HepG2 (cell line): ENCODE measurements around the gene NXN. TPM values are rescaled to one million over a fixed set of nuclear protein-coding genes. Genes with fewer than 3 reads are reported as not detected.

Source experiments
- ARID2 ChIP-seq: sonication (generic); formaldehyde crosslinking; IDR thresholded peaks from 2 replicates; pipeline ENCODE4 v1.8.1; 2022; ENCODE audit warnings: mild to moderate bottlenecking, missing genetic modification reagents, borderline replicate concordance
- BRCA1 ChIP-seq: sonication (generic); formaldehyde crosslinking; IDR thresholded peaks from 2 replicates; pipeline ENCODE4 v1.4.0; 2020; ENCODE audit warnings: missing genetic modification reagents
- ELF4 ChIP-seq: sonication (generic); formaldehyde crosslinking; IDR thresholded peaks from 2 replicates; pipeline ENCODE4 v1.5.0; 2020; ENCODE audit warnings: missing genetic modification reagents, mild to moderate bottlenecking, moderate library complexity, borderline replicate concordance
- HOXA5 ChIP-seq: sonication (generic); formaldehyde crosslinking; IDR thresholded peaks from 2 replicates; pipeline ENCODE4 v1.4.0; 2020; ENCODE audit warnings: missing genetic modification reagents
- MAFF ChIP-seq: IDR thresholded peaks from 2 replicates; pipeline ENCODE4 v1.6.1; 2011; ENCODE audit warnings: low read depth, low read length, improper control_type of control experiment
- NFE2 ChIP-seq: sonication (generic); formaldehyde crosslinking; IDR thresholded peaks from 2 replicates; pipeline ENCODE4 v1.4.0; 2020; ENCODE audit warnings: missing genetic modification reagents
- RAD21 ChIP-seq: fragments of 450-650 bp; formaldehyde crosslinking; IDR thresholded peaks from 2 replicates; pipeline ENCODE4 v1.5.0; 2020; ENCODE audit warnings: mild to moderate bottlenecking
- RFXANK ChIP-seq: IDR thresholded peaks from 2 replicates; pipeline ENCODE4 v1.6.1; 2016
- RXRB ChIP-seq: IDR thresholded peaks from 2 replicates; pipeline ENCODE4 v1.6.1; 2016; ENCODE audit warnings: borderline replicate concordance, missing genetic modification reagents, missing compliant biosample characterization
- SIN3B ChIP-seq: fragments of 150-350 bp; IDR thresholded peaks from 2 replicates; pipeline ENCODE4 v1.6.1; 2014; ENCODE audit warnings: low read length
- SNRNP70 ChIP-seq: fragments of 200-400 bp; formaldehyde crosslinking; IDR thresholded peaks from 2 replicates; pipeline ENCODE4 v1.6.1; 2017; ENCODE audit warnings: mild to moderate bottlenecking, low read depth, low read length, moderate library complexity
- UBTF ChIP-seq: sonication (generic); formaldehyde crosslinking; IDR thresholded peaks from 2 replicates; pipeline ENCODE4 v1.4.0; 2020; ENCODE audit warnings: mild to moderate bottlenecking, missing genetic modification reagents
- ZBTB42 ChIP-seq: sonication (generic); formaldehyde crosslinking; IDR thresholded peaks from 2 replicates; pipeline ENCODE4 v1.5.0; 2020; ENCODE audit warnings: mild to moderate bottlenecking, missing genetic modification reagents
- ZBTB8A ChIP-seq: sonication (generic); formaldehyde crosslinking; IDR thresholded peaks from 2 replicates; pipeline ENCODE4 v1.4.0; 2020; ENCODE audit warnings: mild to moderate bottlenecking, low read depth, missing genetic modification reagents, borderline replicate concordance
- ZMAT5 ChIP-seq: sonication (generic); formaldehyde crosslinking; IDR thresholded peaks from 2 replicates; pipeline ENCODE4 v1.5.0; 2020; ENCODE audit warnings: mild to moderate bottlenecking, low read depth, missing genetic modification reagents, borderline replicate concordance
- ZNF10 ChIP-seq: sonication (generic); formaldehyde crosslinking; IDR thresholded peaks from 2 replicates; pipeline ENCODE4 v1.4.0; 2020; ENCODE audit warnings: mild to moderate bottlenecking, low read depth, missing genetic modification reagents, borderline replicate concordance
- ZNF121 ChIP-seq: sonication (generic); formaldehyde crosslinking; IDR thresholded peaks from 2 replicates; pipeline ENCODE4 v1.5.0; 2020; ENCODE audit warnings: mild to moderate bottlenecking, missing genetic modification reagents
- ZNF362 ChIP-seq: sonication (generic); formaldehyde crosslinking; IDR thresholded peaks from 2 replicates; pipeline ENCODE4 v1.4.0; 2020; ENCODE audit warnings: missing genetic modification reagents, mild to moderate bottlenecking, borderline replicate concordance
- ZNF367 ChIP-seq: sonication (generic); formaldehyde crosslinking; IDR thresholded peaks from 2 replicates; pipeline ENCODE4 v1.4.0; 2020; ENCODE audit warnings: missing genetic modification reagents, borderline replicate concordance
- ZNF530 ChIP-seq: sonication (generic); formaldehyde crosslinking; IDR thresholded peaks from 2 replicates; pipeline ENCODE4 v1.5.0; 2020; ENCODE audit warnings: low read depth, mild to moderate bottlenecking, missing genetic modification reagents
- ZNF850 ChIP-seq: sonication (generic); formaldehyde crosslinking; conservative IDR thresholded peaks from 2 replicates; pipeline ENCODE4 v1.9.0; 2021; ENCODE audit warnings: mild to moderate bottlenecking, missing genetic modification reagents
- ZXDC ChIP-seq: sonication (generic); formaldehyde crosslinking; IDR thresholded peaks from 2 replicates; pipeline ENCODE4 v1.5.0; 2020; ENCODE audit warnings: mild to moderate bottlenecking, missing genetic modification reagents
- polyA plus RNA-seq, 8 experiments: library from polyadenylated mRNA; depleted of rRNA in 3 of 8; stranded (reverse) in 7 of 8; unstranded in 1 of 8; fragments of >200 nt; fragmentation: Illumina TruSeq in 4 of 8; extraction: Trizol in 4 of 8; gene quantifications; 2 replicates each; pipeline versions ENCODE4 v1.2.1 to v1.2.3, GENCODE V29; 2011 to 2016; ENCODE audit warnings: low read depth in 4 of 8, missing spikeins in 1 of 8, mixed read lengths in 1 of 8; ENCODE audit not compliant: insufficient read depth in 1 of 8
- total RNA-seq, 5 experiments: library from RNA; depleted of rRNA; stranded (reverse); fragments of >200 nt; fragmentation: Illumina TruSeq; extraction: Trizol; gene quantifications; 2 replicates each; pipeline ENCODE4 v1.2.3, GENCODE V29; 2016; ENCODE audit warnings: low read depth in 1 of 5

Gene NXN
- total and polyA plus RNA-seq, 2 of the 13 experiments (the other 11 are each of a cell fraction or from before 2014, with no cell fraction given), result 22.2 to 24.3 TPM

- TF ChIP-seq ZNF362 (CRISPR knock-in tag), result peak; percentile 47; the same call in 1 of the 2 replicates
- TF ChIP-seq ZBTB8A (CRISPR knock-in tag), result no peak
- 0 out of 2 replicates have a peak, but pooled peaks have one; percentile 27 for TF ChIP-seq HOXA5 (CRISPR knock-in tag)
- no peak for TF ChIP-seq UBTF (CRISPR knock-in tag)
- TF ChIP-seq ZMAT5 (CRISPR knock-in tag), result no peak
- TF ChIP-seq ZNF530 (CRISPR knock-in tag), result no peak
- no peak for TF ChIP-seq RFXANK
- TF ChIP-seq ZXDC, result no peak
- TF ChIP-seq ZNF10 (CRISPR knock-in tag), result no peak
- TF ChIP-seq RAD21 (CRISPR knock-in tag), result peak; percentile 84
- TF ChIP-seq ZNF367 (CRISPR knock-in tag), result no peak
- TF ChIP-seq SNRNP70, result no peak
- no peak for TF ChIP-seq SIN3B
- peak; percentile 51; the same call in 1 of the 2 replicates for TF ChIP-seq RXRB (CRISPR knock-in tag)
- TF ChIP-seq ELF4, result no peak
- no peak for TF ChIP-seq ZNF850 (CRISPR knock-in tag)
- TF ChIP-seq MAFF, result 0 out of 2 replicates have a peak, but pooled peaks have one; percentile 31
- TF ChIP-seq ARID2, result no peak
- peak; percentile 99 for TF ChIP-seq ZNF121
- TF ChIP-seq NFE2 (CRISPR knock-in tag), result no peak
- no peak for TF ChIP-seq BRCA1
- no peak for TF ChIP-seq ZBTB42
Observed at GRCh38 chr17:980406-981291, 1.1 kb upstream of the NXN start (continued).
